ENCODE results near the gene VPS13A. TPM values are rescaled to one million over a fixed set of nuclear protein-coding genes. Genes with fewer than 3 reads are reported as not detected.
"Not testable (repeated sequence)": the region's sequence is repeated elsewhere in the genome, so short reads cannot be mapped to it uniquely, and the experiment has no call there.

Gene VPS13A
- total RNA-seq, 1 donor from 2014 or later = 37.8 TPM

GRCh38 chr9:77435688-77436087 is 258.4 kb downstream of the VPS13A start:
- ATAC-seq (no peak), DNase-seq (no peak)
- no peak overlapping the region for H3K4me3 ChIP-seq
- H3K9me3 ChIP-seq = no peaks in the 10 kb centered on the region
- no peak for TF ChIP-seq CTCF (IDR thresholded peaks at IDR 0.05)
- no peaks in the 10 kb centered on the region for H3K27me3 ChIP-seq (ENCODE audit: low read depth)
- no peak overlapping the region for H3K27ac ChIP-seq
- no peaks in the 10 kb centered on the region for H3K4me1 ChIP-seq
- peaks cover 5% of the 10 kb centered on the region for H3K36me3 ChIP-seq
- intact Hi-C loops (cut with DNase I) = loop anchor here (5.0 kb wide), 1 partner anchor 212 kb away; the partner anchor contains the start of gene GNA14

DNA sequence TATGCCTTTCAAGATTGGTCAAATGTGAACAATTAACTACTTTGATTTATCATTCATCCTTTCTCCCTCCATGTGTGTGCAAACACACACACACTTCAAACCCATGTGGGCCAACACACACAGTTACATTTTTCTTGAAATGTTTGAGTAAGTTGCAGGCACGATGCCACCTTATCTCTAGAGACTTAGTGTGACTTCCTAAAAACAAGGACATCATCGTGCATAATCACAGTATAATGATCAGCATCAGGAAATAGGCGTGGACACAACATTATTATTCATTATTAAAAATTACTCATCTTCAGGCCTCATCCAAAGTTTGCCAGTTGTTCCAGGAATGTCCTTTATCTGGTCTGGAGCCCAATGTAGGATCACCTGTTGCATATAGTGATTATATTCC is 261.3 kb downstream of the VPS13A start:
- intact Hi-C loops (cut with DNase I) = loop anchor here (5.0 kb wide), 1 partner anchor 209 kb away; the partner anchor contains the start of gene GNA14
- H3K27me3 ChIP-seq (ENCODE audit: low read depth) = no peaks in the 10 kb centered on the region
- no peaks in the 10 kb centered on the region for H3K36me3 ChIP-seq
- DNase-seq (no peak), ATAC-seq (no peak)
- H3K27ac ChIP-seq = no peak overlapping the region
- no peak overlapping the region for H3K4me3 ChIP-seq
- no peaks in the 10 kb centered on the region for H3K4me1 ChIP-seq
- no peak for TF ChIP-seq CTCF (IDR thresholded peaks at IDR 0.05)
- H3K9me3 ChIP-seq = no peaks in the 10 kb centered on the region

DNA sequence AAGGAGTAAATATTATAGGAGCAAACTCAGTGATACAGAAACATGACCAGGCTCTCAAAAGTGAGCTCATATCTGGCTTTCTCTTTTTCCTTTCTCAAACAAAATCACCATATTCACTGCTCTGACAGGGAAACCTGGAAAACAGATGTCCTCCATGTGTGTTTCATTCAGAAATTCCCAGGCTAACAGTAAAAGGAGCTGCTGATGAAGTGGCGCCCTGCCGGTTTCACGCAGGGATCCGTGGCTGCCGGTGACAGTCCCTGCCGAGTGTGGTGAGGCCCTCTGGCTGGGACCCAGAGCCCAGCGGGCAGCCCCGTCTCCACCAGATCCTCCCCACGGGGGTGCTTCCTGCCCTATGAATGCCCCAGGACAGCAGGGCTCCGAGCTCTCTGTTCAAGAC is 262.7 kb downstream of the VPS13A start:
- ATAC-seq = peak in 1 of 2 donors; percentile 37
- intact Hi-C loops (cut with DNase I) = no loop called here
- H3K4me3 ChIP-seq = no peak overlapping the region
- DNase-seq = no peak
- no peak for TF ChIP-seq CTCF (IDR thresholded peaks at IDR 0.05)
- no peaks in the 10 kb centered on the region for H3K27me3 ChIP-seq (ENCODE audit: low read depth)
- H3K4me1 ChIP-seq = no peaks in the 10 kb centered on the region
- no peaks in the 10 kb centered on the region for H3K36me3 ChIP-seq
- no peaks in the 10 kb centered on the region for H3K9me3 ChIP-seq
- H3K27ac ChIP-seq = no peak overlapping the region

DNA sequence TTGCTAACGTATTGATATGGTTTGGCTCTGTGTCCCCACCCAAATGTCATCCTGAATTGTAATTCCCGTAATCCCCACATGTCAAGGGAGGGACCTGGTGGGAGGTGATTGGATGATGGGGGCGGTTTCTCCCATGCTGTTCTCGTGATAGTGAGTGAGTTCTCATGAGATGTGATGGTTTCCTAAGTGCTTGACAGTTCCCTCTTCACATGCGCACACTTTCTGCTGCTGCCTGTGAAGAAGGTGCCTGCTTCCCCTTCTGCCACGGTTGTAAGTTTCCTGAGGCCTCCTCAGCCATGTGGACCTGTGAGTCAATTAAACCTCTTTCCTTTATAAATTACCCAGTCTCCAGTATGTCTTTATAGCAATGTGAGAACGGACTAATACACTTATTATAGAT is 263.8 kb downstream of the VPS13A start:
- DNase-seq; H3K27me3 ChIP-seq (ENCODE audit: low read depth); H3K27ac ChIP-seq; ATAC-seq; H3K36me3 ChIP-seq; H3K9me3 ChIP-seq; intact Hi-C loops (cut with DNase I); H3K4me1 ChIP-seq; H3K4me3 ChIP-seq: not testable (repeated sequence)

DNA sequence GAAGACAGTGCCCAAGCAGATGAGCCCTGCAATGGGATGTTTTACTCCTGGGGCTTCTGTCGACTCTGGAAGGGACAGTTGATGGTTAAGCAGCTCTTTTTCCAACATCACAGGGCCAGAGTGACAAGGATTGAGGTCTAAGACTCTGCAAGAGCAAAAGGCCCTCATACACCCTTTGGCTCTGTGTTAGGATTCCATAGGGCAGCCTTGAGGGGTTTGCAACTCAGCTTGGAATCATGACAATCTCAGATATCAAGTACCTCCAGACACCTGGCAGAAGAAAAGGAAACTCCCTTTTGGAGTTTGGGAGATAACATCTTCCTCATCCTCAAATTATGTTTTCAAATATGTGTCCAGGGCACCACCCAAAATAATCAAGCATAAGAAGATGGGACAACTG is 265.1 kb downstream of the VPS13A start:
- no peak for ATAC-seq
- no peak for TF ChIP-seq CTCF (IDR thresholded peaks at IDR 0.05)
- intact Hi-C loops (cut with DNase I) = no loop called here

DNA sequence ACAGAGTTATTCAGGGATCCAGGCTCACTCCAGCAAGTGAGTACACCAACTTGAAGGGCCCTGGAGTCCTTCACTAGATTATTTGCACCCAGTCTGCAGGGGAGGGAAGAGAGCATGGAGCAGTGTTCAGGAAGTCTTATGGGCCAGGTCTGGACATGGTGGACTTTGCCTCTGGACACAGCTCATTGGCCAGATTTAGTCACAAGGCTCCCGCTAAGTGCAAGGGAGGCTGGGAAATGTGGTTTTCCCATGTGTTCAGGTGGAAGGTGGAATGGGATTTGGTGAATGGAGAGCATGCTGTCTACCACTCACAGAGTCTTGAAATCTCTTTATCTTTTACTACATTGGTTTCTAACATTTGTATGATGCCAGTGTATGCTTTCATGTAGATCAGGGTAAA is 270.3 kb downstream of the VPS13A start:
- Histone ChIP-seq H3K4me3 (no peak overlapping the region), H3K4me1 (no peaks in the 10 kb centered on the region), H3K27me3 (ENCODE audit: low read depth) (no peaks in the 10 kb centered on the region), H3K9me3 (no peaks in the 10 kb centered on the region), H3K27ac (no peak overlapping the region), H3K36me3 (no peaks in the 10 kb centered on the region)
- intact Hi-C loops (cut with DNase I) = no loop called here
- ATAC-seq (no peak), DNase-seq (no peak)
- no peak for TF ChIP-seq CTCF (IDR thresholded peaks at IDR 0.05)

More for the DNA sequence above, 265.1 kb downstream of the VPS13A start:
- Histone ChIP-seq H3K4me1 (no peaks in the 10 kb centered on the region), H3K9me3 (no peaks in the 10 kb centered on the region), H3K27me3 (ENCODE audit: low read depth) (no peaks in the 10 kb centered on the region), H3K27ac (no peak overlapping the region), H3K36me3 (no peaks in the 10 kb centered on the region), H3K4me3 (no peak overlapping the region)
- DNase-seq = no peak

Measured in lower lobe of right lung (tissue), 2 donors.